Colonic mucosa (tissue), 4 donors: Measurements from ENCODE around the gene REN. TPM values are rescaled to one million over a fixed set of nuclear protein-coding genes. Genes with fewer than 3 reads are reported as not detected.

Experiments
- DNase-seq: peaks from one replicate; pipeline ENCODE4 v3.0.0-alpha.2; 2020
- H3K27ac ChIP-seq: fragments of 200-600 bp; one replicate; pipeline ENCODE4 v1.8.0; 2021
- H3K27me3 ChIP-seq: fragments of 200-600 bp; one replicate; pipeline ENCODE4 v1.8.0; 2021
- H3K36me3 ChIP-seq: fragments of 200-600 bp; one replicate; pipeline ENCODE4 v1.8.0; 2021
- H3K4me1 ChIP-seq: fragments of 200-600 bp; one replicate; pipeline ENCODE4 v1.8.0; 2021; ENCODE audit warnings: mild to moderate bottlenecking
- H3K4me3 ChIP-seq: fragments of 200-600 bp; one replicate; pipeline ENCODE4 v1.8.0; 2021
- H3K9ac ChIP-seq, 2 donors: one replicate each; pipeline ENCODE4 v1.7.0; 2013; ENCODE audit warnings: control low read depth in 2 of 2, low read depth in 2 of 2, low read length in 2 of 2
- H3K9me3 ChIP-seq: fragments of 200-600 bp; one replicate; pipeline ENCODE4 v1.8.0; 2021
- CTCF ChIP-seq: fragments of 200-600 bp; IDR thresholded peaks from one replicate; pipeline ENCODE4 v1.8.0; 2022; ENCODE audit warnings: antibody characterized with exemption, mild to moderate bottlenecking
- intact Hi-C: fragments of 100-400 bp; cut with DNase I; formaldehyde crosslinking; loops from one replicate; pipeline ENCODE4 v1.14.1; 2022
- total RNA-seq, 2 donors: library from RNA; stranded (reverse); fragmentation: NEBNext Ultra II Directional in 1 of 2; extraction: Animal tissue kit (Norgen Biotek cat#: 25700) in 1 of 2; gene quantifications; one replicate each; pipeline ENCODE4 v1.2.1, GENCODE V29; 2021
- donor health status: healthy.
- donor health status: DM: no; HTN: no; CAD: no.
- donor health status: DM: no; HTN: no; CAD: no.

The REN gene
- total RNA-seq, 2 donors from 2014 or later, result 0.82 TPM; not detected in 1

GRCh38 chr1:204190212-204191211 lies 24.4 kb upstream of the REN start:
- TF ChIP-seq CTCF, result no peak
- intact Hi-C loops, result no loop called here
- Histone ChIP-seq H3K27me3 (no peaks in the 10 kb centered on the region), H3K4me3 (peak overlapping the region; percentile 25), H3K9me3 (no peaks in the 10 kb centered on the region), H3K4me1 (no peaks in the 10 kb centered on the region), H3K27ac (no peak overlapping the region), H3K36me3 (no peaks in the 10 kb centered on the region), H3K9ac (no peak overlapping the region)
- peak; percentile 70 for DNase-seq

GRCh38 chr1:204188959-204189639 lies 23.0 kb upstream of the REN start:
- no peak for TF ChIP-seq CTCF
- H3K27ac ChIP-seq, result no peak overlapping the region
- H3K27me3 ChIP-seq, result no peaks in the 10 kb centered on the region
- H3K9me3 ChIP-seq, result no peaks in the 10 kb centered on the region
- no peak for DNase-seq
- H3K36me3 ChIP-seq, result no peaks in the 10 kb centered on the region
- intact Hi-C loops, result no loop called here
- no peak overlapping the region for H3K4me3 ChIP-seq
- H3K9ac ChIP-seq, result no peak overlapping the region
- no peaks in the 10 kb centered on the region for H3K4me1 ChIP-seq

- intact Hi-C loops, result no loop called here
- no peaks in the 10 kb centered on the region for H3K9me3 ChIP-seq
- no peaks in the 10 kb centered on the region for H3K4me1 ChIP-seq
- no peak for DNase-seq
- no peaks in the 10 kb centered on the region for H3K27me3 ChIP-seq
- H3K36me3 ChIP-seq, result no peaks in the 10 kb centered on the region
- H3K27ac ChIP-seq, result no peak overlapping the region
- no peak overlapping the region for H3K9ac ChIP-seq
- no peak overlapping the region for H3K4me3 ChIP-seq
- TF ChIP-seq CTCF, result no peak
Observed at GRCh38 chr1:204186597-204186996, 20.5 kb upstream of the REN start.

GRCh38 chr1:204181116-204181515 lies 15.0 kb upstream of the REN start:
- no peaks in the 10 kb centered on the region for H3K36me3 ChIP-seq
- TF ChIP-seq CTCF, result no peak
- no peaks in the 10 kb centered on the region for H3K27me3 ChIP-seq
- intact Hi-C loops, result no loop called here
- no peak overlapping the region for H3K27ac ChIP-seq
- no peaks in the 10 kb centered on the region for H3K4me1 ChIP-seq
- DNase-seq, result no peak
- H3K9me3 ChIP-seq, result no peaks in the 10 kb centered on the region
- H3K4me3 ChIP-seq, result no peak overlapping the region
- no peak overlapping the region for H3K9ac ChIP-seq

- Histone ChIP-seq H3K27me3 (no peaks in the 10 kb centered on the region), H3K4me1 (no peaks in the 10 kb centered on the region), H3K36me3 (no peaks in the 10 kb centered on the region), H3K27ac (no peak overlapping the region), H3K4me3 (no peak overlapping the region), H3K9ac (no peak overlapping the region), H3K9me3 (no peaks in the 10 kb centered on the region)
- intact Hi-C loops, result no loop called here
- DNase-seq, result no peak
- no peak for TF ChIP-seq CTCF
Observed at GRCh38 chr1:204180133-204180532, 14.0 kb upstream of the REN start.
